Activated B cell treated with CpG ODN at 0.5 μM for 24 hours (primary cell): ENCODE measurements around the gene RAB23. TPM values are rescaled to one million over a fixed set of nuclear protein-coding genes. Genes with fewer than 3 reads are reported as not detected.

Experiments
- ATAC-seq: fragments of 200-7000 bp; cut with Tn5 transposase; one replicate; pipeline ENCODE4 v1.10.0; 2021; ENCODE audit warnings: low read depth, mild to moderate bottlenecking, moderate library complexity
- CTCF ChIA-PET: fragments of 350-600 bp; sonication (Branson Sonifier 250); formaldehyde crosslinking; loops from one replicate; lab custom pipeline; 2021; ENCODE audit warnings: antibody characterized with exemption; lab: Charles Lee
- POLR2A ChIA-PET: fragments of 350-600 bp; sonication (Branson Sonifier 250); formaldehyde crosslinking; loops from one replicate; lab custom pipeline; 2021; ENCODE audit warnings: antibody characterized with exemption; lab: Charles Lee
- DNase-seq: peaks from one replicate; pipeline ENCODE4 v3.0.0; 2022
- H3K27ac Mint-ChIP-seq: one replicate; pipeline ENCODE4 v1.8.0; 2020; ENCODE audit warnings: mixed read lengths
- H3K27me3 Mint-ChIP-seq: one replicate; pipeline ENCODE4 v1.8.0; 2021; ENCODE audit warnings: mixed read lengths
- H3K36me3 Mint-ChIP-seq: one replicate; pipeline ENCODE4 v1.8.0; 2021; ENCODE audit warnings: low read depth, mixed read lengths
- H3K4me1 Mint-ChIP-seq: one replicate; pipeline ENCODE4 v1.8.0; 2021; ENCODE audit warnings: mixed read lengths
- H3K4me3 Mint-ChIP-seq: one replicate; pipeline ENCODE4 v1.8.0; 2020; ENCODE audit warnings: mild to moderate bottlenecking, mixed read lengths
- H3K9me3 Mint-ChIP-seq: one replicate; pipeline ENCODE4 v1.8.0; 2020; ENCODE audit warnings: mixed read lengths
- CTCF ChIP-seq: fragments of 200-600 bp; IDR thresholded peaks from one replicate; pipeline ENCODE4 v1.8.0; 2022; ENCODE audit warnings: antibody characterized with exemption, mild to moderate bottlenecking
- intact Hi-C: fragments of 100-400 bp; cut with micrococcal nuclease; formaldehyde crosslinking; loops from one replicate; pipeline ENCODE4 v1.15.1; 2024
- total RNA-seq: library from RNA; stranded (reverse); gene quantifications from 2 replicates; pipeline ENCODE4 v1.2.3, GENCODE V29; 2022

Gene RAB23
- total RNA-seq, 1 donor from 2014 or later: 0.49 TPM

GRCh38 chr6:57180596-57180995, 41.5 kb downstream of the RAB23 start:
- no peak for DNase-seq
- CTCF ChIA-PET: no interaction called here
- H3K4me3 Mint-ChIP-seq: no peak overlapping the region
- H3K9me3 Mint-ChIP-seq: no peaks in the 10 kb centered on the region
- no peak for TF ChIP-seq CTCF
- H3K36me3 Mint-ChIP-seq: peaks cover 33% of the 10 kb centered on the region
- intact Hi-C loops: no loop called here
- H3K4me1 Mint-ChIP-seq: peaks cover 2% of the 10 kb centered on the region
- ATAC-seq: no peak
- H3K27ac Mint-ChIP-seq: peak overlapping the region; percentile 11
- POLR2A ChIA-PET: no interaction called here
- H3K27me3 Mint-ChIP-seq: no peaks in the 10 kb centered on the region

- H3K27ac Mint-ChIP-seq: no peak overlapping the region
- CTCF ChIA-PET: interaction anchor here (1.0 kb wide), 1 partner anchor 9 kb away, joined by 3 read pairs; no protein-coding TSS in a partner anchor
- intact Hi-C loops: no loop called here
- DNase-seq (no peak), ATAC-seq (no peak)
- peaks cover 22% of the 10 kb centered on the region for H3K4me1 Mint-ChIP-seq
- H3K36me3 Mint-ChIP-seq: peaks cover 15% of the 10 kb centered on the region
- no peaks in the 10 kb centered on the region for H3K9me3 Mint-ChIP-seq
- no peaks in the 10 kb centered on the region for H3K27me3 Mint-ChIP-seq
- TF ChIP-seq CTCF: no peak
- POLR2A ChIA-PET: no interaction called here
- H3K4me3 Mint-ChIP-seq: no peak overlapping the region
Measured at GRCh38 chr6:57177545-57178265, 44.4 kb downstream of the RAB23 start.

- ChIA-PET POLR2A (interaction anchor here (0.6 kb wide), 1 partner anchor 92 kb away, joined by 3 read pairs; no protein-coding TSS in a partner anchor), CTCF (no interaction called here)
- no peak for ATAC-seq
- intact Hi-C loops: loop anchor here (5.0 kb wide), 1 partner anchor 67 kb away; no protein-coding TSS in a partner anchor
- H3K4me3 Mint-ChIP-seq: no peak overlapping the region
- H3K9me3 Mint-ChIP-seq: no peaks in the 10 kb centered on the region
- H3K27me3 Mint-ChIP-seq: no peaks in the 10 kb centered on the region
- H3K4me1 Mint-ChIP-seq: peaks cover 26% of the 10 kb centered on the region
- no peak for TF ChIP-seq CTCF
- H3K36me3 Mint-ChIP-seq: peaks cover 4% of the 10 kb centered on the region
- H3K27ac Mint-ChIP-seq: no peak overlapping the region
- DNase-seq: no peak
Measured at GRCh38 chr6:57174511-57174907, 47.6 kb downstream of the RAB23 start.

- H3K36me3 Mint-ChIP-seq: peaks cover 4% of the 10 kb centered on the region
- peak overlapping the region; percentile 92 for H3K4me3 Mint-ChIP-seq
- ATAC-seq: no peak
- peaks cover 26% of the 10 kb centered on the region for H3K4me1 Mint-ChIP-seq
- no peaks in the 10 kb centered on the region for H3K9me3 Mint-ChIP-seq
- H3K27ac Mint-ChIP-seq: peak overlapping the region; percentile 41
- intact Hi-C loops: loop anchor here (2.0 to 5.0 kb wide), 3 partner anchors 67 to 787 kb away; no protein-coding TSS in a partner anchor
- no peaks in the 10 kb centered on the region for H3K27me3 Mint-ChIP-seq
- no peak for TF ChIP-seq CTCF
- ChIA-PET POLR2A (interaction anchor here (0.6 kb wide), 1 partner anchor 91 kb away, joined by 3 read pairs; no protein-coding TSS in a partner anchor), CTCF (no interaction called here)
- no peak for DNase-seq
Measured at GRCh38 chr6:57173886-57174510, 48.1 kb downstream of the RAB23 start.
